SK-N-SH (cell line): Measurements from ENCODE around the gene ATP2A3. TPM values are rescaled to one million over a fixed set of nuclear protein-coding genes. Genes with fewer than 3 reads are reported as not detected.

Experiments
- CTCF ChIA-PET: fragments of 300-600, 350-600 bp; formaldehyde crosslinking; extraction: SDS; loops from one replicate; lab custom pipeline; 2021; lab: Yijun Ruan, JAX
- POLR2A ChIA-PET: fragments of 350-600 bp; sonication (Branson Sonifier 250); formaldehyde crosslinking; extraction: SDS; loops from one replicate; lab custom pipeline; 2020; ENCODE audit warnings: antibody characterized with exemption, inconsistent platforms; lab: Yijun Ruan, JAX
- DNase-seq: peaks from one replicate; pipeline ENCODE4 v3.0.0; 2012
- H2AFZ ChIP-seq: fragments of 200-600 bp; sonication (generic); 2 replicates; pipeline ENCODE4 v1.8.1; 2016; ENCODE audit warnings: antibody characterized with exemption, mild to moderate bottlenecking, low read depth
- H3F3A ChIP-seq: fragments of 200-600 bp; sonication (generic); replicated peaks from 2 replicates; pipeline ENCODE3; 2016; ENCODE audit warnings: antibody characterized with exemption, mild to moderate bottlenecking; ENCODE audit not compliant: insufficient read depth
- H3K27ac ChIP-seq, 2 experiments: fragments of 200-500 bp in 1 of 2; fragments of 200-600 bp in 1 of 2; sonication (Bioruptor generic) in 1 of 2; sonication (generic), shearing (Covaris generic) in 1 of 2; 2 replicates each; pipeline versions ENCODE4 v1.5.1 to v1.6.1; 2014 to 2016; ENCODE audit warnings: low read depth in 2 of 2, inconsistent platforms in 1 of 2, low read length in 1 of 2, mild to moderate bottlenecking in 1 of 2, mixed read lengths in 1 of 2
- H3K27me3 ChIP-seq: fragments of 200-600 bp; sonication (generic), shearing (Covaris generic); 2 replicates; pipeline ENCODE4 v1.6.1; 2016; ENCODE audit warnings: mixed run types; ENCODE audit not compliant: insufficient read depth
- H3K36me3 ChIP-seq, 2 experiments: fragments of 200-500 bp in 1 of 2; fragments of 200-600 bp in 1 of 2; sonication (Bioruptor generic) in 1 of 2; sonication (generic) in 1 of 2; replicated peaks in 1 of 2; 2 replicates each; pipeline versions ENCODE3 to v1.5.1; 2014 to 2016; ENCODE audit warnings: low read length in 1 of 2, mild to moderate bottlenecking in 1 of 2; ENCODE audit not compliant: insufficient read depth in 2 of 2, control insufficient read depth in 1 of 2
- H3K4me1 ChIP-seq, 2 experiments: fragments of 200-500 bp in 1 of 2; fragments of 200-600 bp in 1 of 2; sonication (Bioruptor generic) in 1 of 2; sonication (generic), shearing (Covaris generic) in 1 of 2; 2 replicates each; pipeline versions ENCODE4 v1.5.1 to v1.6.1; 2014 to 2016; ENCODE audit warnings: low read depth in 1 of 2, low read length in 1 of 2, mixed run types in 1 of 2; ENCODE audit not compliant: insufficient read depth in 2 of 2, control insufficient read depth in 1 of 2
- H3K4me2 ChIP-seq: fragments of 200-600 bp; sonication (generic), shearing (Covaris generic); 2 replicates; pipeline ENCODE4 v1.6.1; 2017; ENCODE audit warnings: mixed run types
- H3K4me3 ChIP-seq, 2 experiments: fragments of 200-500 bp in 1 of 2; fragments of 200-600 bp in 1 of 2; sonication (Bioruptor generic) in 1 of 2; sonication (generic), shearing (Covaris generic) in 1 of 2; 2 replicates each; pipeline versions ENCODE4 v1.5.1 to v1.8.1; 2014 to 2016; ENCODE audit warnings: low read depth in 2 of 2, inconsistent platforms in 1 of 2, low read length in 1 of 2, mild to moderate bottlenecking in 1 of 2, mixed read lengths in 1 of 2, moderate library complexity in 1 of 2
- H3K79me2 ChIP-seq: fragments of 200-600 bp; sonication (generic); 2 replicates; pipeline ENCODE4 v1.8.1; 2017; ENCODE audit warnings: mild to moderate bottlenecking; ENCODE audit not compliant: insufficient read depth
- H3K9ac ChIP-seq: fragments of 200-600 bp; sonication (generic); 2 replicates; pipeline ENCODE4 v1.6.1; 2017; ENCODE audit warnings: mixed run types
- H3K9me2 ChIP-seq: fragments of 200-600 bp; sonication (generic); 2 replicates; pipeline ENCODE4 v1.6.1; 2017; ENCODE audit warnings: mixed run types
- H3K9me3 ChIP-seq: fragments of 200-600 bp; sonication (generic); 2 replicates; pipeline ENCODE4 v1.6.1; 2017; ENCODE audit warnings: mixed run types, mild to moderate bottlenecking, moderate library complexity
- H4K20me1 ChIP-seq: fragments of 200-600 bp; sonication (generic); 2 replicates; pipeline ENCODE4 v1.6.1; 2017; ENCODE audit warnings: mild to moderate bottlenecking, mixed run types; ENCODE audit not compliant: insufficient read depth
- CTCF ChIP-seq: fragments of 200-600 bp; sonication (generic); IDR thresholded peaks from 2 replicates; pipeline ENCODE4 v1.6.1; 2017; ENCODE audit warnings: antibody characterized with exemption, mild to moderate bottlenecking, moderate library complexity
- EP300 ChIP-seq, 2 experiments: IDR thresholded peaks; 2 replicates each; pipeline versions ENCODE4 v1.4.0 to v1.6.1; 2012; ENCODE audit warnings: borderline replicate concordance in 1 of 2, low read depth in 1 of 2, low read length in 1 of 2
- EZH2phosphoT487 ChIP-seq: fragments of 200-600 bp; sonication (generic); IDR thresholded peaks from 2 replicates; pipeline ENCODE4 v1.6.1; 2017; ENCODE audit warnings: low read depth, mixed run types, mild to moderate bottlenecking, antibody characterized with exemption, moderate library complexity, borderline replicate concordance
- FOSL2 ChIP-seq: IDR thresholded peaks from 2 replicates; pipeline ENCODE4 v1.4.0; 2012; ENCODE audit warnings: low read depth, mild to moderate bottlenecking, moderate library complexity, borderline replicate concordance
- FOXJ3 ChIP-seq: sonication (generic); formaldehyde crosslinking; IDR thresholded peaks from 2 replicates; pipeline ENCODE4 v1.5.1; 2020; ENCODE audit warnings: mild to moderate bottlenecking, missing genetic modification reagents
- FOXM1 ChIP-seq: IDR thresholded peaks from 2 replicates; pipeline ENCODE4 v1.4.0; 2012; ENCODE audit warnings: low read depth, mild to moderate bottlenecking
- GABPA ChIP-seq: IDR thresholded peaks from 2 replicates; pipeline ENCODE4 v1.4.0; 2012; ENCODE audit warnings: low read depth, mild to moderate bottlenecking
- MXI1 ChIP-seq: IDR thresholded peaks from 2 replicates; pipeline ENCODE4 v1.6.1; 2012; ENCODE audit warnings: mild to moderate bottlenecking, low read depth, low read length, improper control_type of control experiment
- NFIC ChIP-seq: IDR thresholded peaks from 2 replicates; pipeline ENCODE4 v1.4.0; 2012; ENCODE audit warnings: borderline replicate concordance
- PBX3 ChIP-seq: IDR thresholded peaks from 2 replicates; pipeline ENCODE4; 2012
- RAD21 ChIP-seq: IDR thresholded peaks from 2 replicates; pipeline ENCODE4 v1.6.1; 2012; ENCODE audit warnings: mild to moderate bottlenecking, low read length
- SIN3A ChIP-seq: IDR thresholded peaks from 2 replicates; pipeline ENCODE4 v1.6.1; 2012; ENCODE audit warnings: low read depth, mild to moderate bottlenecking, low read length, moderate library complexity, borderline replicate concordance
- YY1 ChIP-seq: IDR thresholded peaks from 2 replicates; pipeline ENCODE4 v1.4.0; 2012; ENCODE audit warnings: low read depth, mild to moderate bottlenecking
- ZBTB33 ChIP-seq: IDR thresholded peaks from 2 replicates; pipeline ENCODE4 v1.4.0; 2012; ENCODE audit warnings: low read depth, borderline replicate concordance
- WGBS: methylation state at CpG from one replicate; pipeline ENCODE4 v1.1.6; 2017; ENCODE audit warnings: low lambda C conversion rate; 5-methylcytosine and 5-hydroxymethylcytosine counted together
- polyA plus RNA-seq, 3 experiments: library from polyadenylated mRNA; depleted of rRNA; stranded (reverse); fragments of >200 nt; gene quantifications; 2 replicates each; pipeline ENCODE4 v1.2.3, GENCODE V29; 2012
- TF ChIP-seq, protein P1 (sequence below): IDR thresholded peaks from 2 replicates; pipeline ENCODE4 v1.4.0; 2012; ENCODE audit warnings: low read depth, borderline replicate concordance

The ATP2A3 gene
- polyA plus RNA-seq, 1 of the 3 experiments (the other 2 are of a cell fraction), result 2.1 TPM

DNA sequence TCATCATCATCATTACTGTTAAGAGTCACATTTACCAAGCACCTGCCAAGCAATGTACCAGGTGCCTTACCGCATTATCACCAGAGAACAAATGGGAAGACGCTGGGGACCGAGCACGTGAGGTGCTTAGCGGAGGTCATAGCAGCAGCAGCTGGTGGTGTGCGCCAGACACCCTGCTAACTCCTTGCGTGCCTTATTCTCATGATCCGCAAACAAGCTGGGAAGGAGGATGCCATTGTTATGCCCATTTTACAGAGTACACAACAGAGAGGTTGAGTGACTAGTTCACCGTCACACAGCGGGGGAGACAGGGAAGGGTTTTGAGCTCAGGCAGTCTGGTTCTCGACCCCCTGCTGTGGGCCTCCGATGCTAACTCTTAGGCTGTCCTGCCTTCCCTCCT is 7.3 kb downstream of the ATP2A3 start:
- H4K20me1 ChIP-seq, result no peaks in the 10 kb centered on the region
- peaks cover under 1% of the 10 kb centered on the region; the same call in 1 of the 2 replicates for H3K27me3 ChIP-seq
- TF ChIP-seq FOXJ3 (CRISPR knock-in tag) (no peak), ZBTB33 (no peak), PBX3 (no peak), MXI1 (no peak), GABPA (no peak), EZH2phosphoT487 (no peak), EP300 (IDR thresholded peaks at IDR 0.05; ENCODE audit: borderline replicate concordance in 1 of 2, low read depth in 1 of 2, low read length in 1 of 2) (no peak)
- TF ChIP-seq, protein P1, sequence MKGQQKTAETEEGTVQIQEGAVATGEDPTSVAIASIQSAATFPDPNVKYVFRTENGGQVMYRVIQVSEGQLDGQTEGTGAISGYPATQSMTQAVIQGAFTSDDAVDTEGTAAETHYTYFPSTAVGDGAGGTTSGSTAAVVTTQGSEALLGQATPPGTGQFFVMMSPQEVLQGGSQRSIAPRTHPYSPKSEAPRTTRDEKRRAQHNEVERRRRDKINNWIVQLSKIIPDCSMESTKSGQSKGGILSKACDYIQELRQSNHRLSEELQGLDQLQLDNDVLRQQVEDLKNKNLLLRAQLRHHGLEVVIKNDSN, result no peak
- H3K9me2 ChIP-seq, result no peaks in the 10 kb centered on the region
- CTCF ChIA-PET, result interaction anchor here (1.6 kb wide), 1 partner anchor 43 kb away, joined by 7 read pairs; no protein-coding TSS in a partner anchor
- POLR2A ChIA-PET, result no interaction called here
- H3K9ac ChIP-seq, result no peak overlapping the region
- no peak for DNase-seq
- peaks cover 0 to 16% of the 10 kb centered on the region in 2 experiments; a peak in 1 of 4 replicates for H3K4me1 ChIP-seq
- no peak overlapping the region for H2AFZ ChIP-seq
- H3K36me3 ChIP-seq, result no peaks in the 10 kb centered on the region
- H3K27ac ChIP-seq, result no peak overlapping the region
- 91% methylated on average over 12 of the region's 12 CpGs for WGBS
- H3K4me2 ChIP-seq, result no peak overlapping the region
- H3K79me2 ChIP-seq, result no peaks in the 10 kb centered on the region
- no peaks in the 10 kb centered on the region for H3F3A ChIP-seq
- H3K9me3 ChIP-seq, result no peaks in the 10 kb centered on the region
- no peak overlapping the region for H3K4me3 ChIP-seq

DNA sequence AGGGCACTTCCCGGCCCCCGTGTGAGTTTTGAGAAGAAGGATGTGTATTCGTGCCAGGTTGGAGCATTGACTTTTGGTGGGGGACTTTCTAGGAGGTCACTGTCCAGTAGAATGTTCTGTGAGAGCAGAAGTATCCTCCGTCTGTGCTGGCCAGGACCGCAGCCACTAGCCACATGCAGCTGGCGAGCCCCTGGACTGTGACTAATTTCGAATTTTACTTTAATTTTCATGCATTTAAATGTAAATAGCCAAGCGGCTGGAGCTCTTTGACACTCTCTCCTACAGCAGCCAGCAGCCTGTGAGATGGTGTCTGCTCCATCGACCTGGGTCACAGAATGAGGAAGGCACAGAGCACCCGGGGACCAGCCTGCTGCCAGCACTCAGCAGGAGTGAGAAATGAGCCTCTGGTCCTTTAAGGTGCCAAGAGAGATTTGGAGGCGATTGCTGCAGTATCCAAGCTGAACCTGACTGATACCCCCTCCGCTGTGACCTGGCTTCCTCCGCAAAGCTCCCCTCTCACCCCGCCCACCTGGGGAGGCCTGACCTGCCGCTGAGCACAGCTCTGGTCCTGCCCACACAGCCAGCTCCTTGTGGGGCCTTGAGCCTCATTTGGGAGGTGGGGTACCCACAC is 7.8 kb downstream of the ATP2A3 start:
- Histone ChIP-seq H3K9me3 (no peaks in the 10 kb centered on the region), H4K20me1 (no peaks in the 10 kb centered on the region), H3F3A (no peaks in the 10 kb centered on the region), H3K4me1 (peaks cover 0 to 16% of the 10 kb centered on the region in 2 experiments; a peak in 1 of 4 replicates), H2AFZ (no peak overlapping the region), H3K36me3 (no peaks in the 10 kb centered on the region), H3K27me3 (no peaks in the 10 kb centered on the region), H3K9ac (no peak overlapping the region), H3K4me2 (no peak overlapping the region), H3K9me2 (no peaks in the 10 kb centered on the region), H3K27ac (no peak overlapping the region), H3K79me2 (no peaks in the 10 kb centered on the region), H3K4me3 (no peak overlapping the region)
- POLR2A ChIA-PET, result no interaction called here
- CTCF ChIA-PET, result interaction anchor here (1.6 kb wide), 1 partner anchor 43 kb away, joined by 7 read pairs; no protein-coding TSS in a partner anchor
- DNase-seq, result no peak
- 71% methylated on average over 11 of the region's 15 CpGs for WGBS
- TF ChIP-seq GABPA (no peak), YY1 (no peak), SIN3A (no peak), PBX3 (no peak), FOSL2 (no peak), NFIC (no peak), CTCF (no peak), MXI1 (no peak), RAD21 (no peak), FOXM1 (no peak)
